HG03520 (cell line): Measurements from ENCODE around the gene TXNDC17.
"Not testable (repeated sequence)": the region's sequence is repeated elsewhere in the genome, so short reads cannot be mapped to it uniquely, and the experiment has no call there.

ENCODE experiments used
- ATAC-seq: cut with Tn5 transposase; IDR thresholded peaks from one replicate; pipeline ENCODE4 v1.9.1; 2021; ENCODE audit warnings: mild to moderate bottlenecking, moderate library complexity; ENCODE audit not compliant: unreplicated experiment

The TXNDC17 gene

DNA sequence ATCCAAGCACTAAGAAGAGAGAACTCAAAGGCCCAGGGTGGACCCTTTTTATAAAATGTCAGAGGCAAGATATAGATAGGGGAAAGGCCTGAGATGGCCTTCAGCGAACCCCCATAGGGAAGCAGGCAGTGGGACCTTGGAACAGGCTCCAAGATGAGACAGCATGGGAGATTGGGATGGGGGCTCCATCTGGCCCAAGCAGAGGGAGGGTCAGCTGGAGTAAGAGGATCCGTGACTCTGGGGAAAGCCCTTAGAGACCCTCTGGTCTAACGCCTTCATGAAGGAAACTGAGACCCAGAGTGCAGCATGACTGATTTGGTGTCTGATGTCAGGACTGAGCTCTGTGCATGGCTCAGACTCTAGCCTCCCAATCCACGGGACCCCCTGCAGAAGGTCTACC, 41.5 kb downstream of the TXNDC17 start:
- ATAC-seq: no peak

DNA sequence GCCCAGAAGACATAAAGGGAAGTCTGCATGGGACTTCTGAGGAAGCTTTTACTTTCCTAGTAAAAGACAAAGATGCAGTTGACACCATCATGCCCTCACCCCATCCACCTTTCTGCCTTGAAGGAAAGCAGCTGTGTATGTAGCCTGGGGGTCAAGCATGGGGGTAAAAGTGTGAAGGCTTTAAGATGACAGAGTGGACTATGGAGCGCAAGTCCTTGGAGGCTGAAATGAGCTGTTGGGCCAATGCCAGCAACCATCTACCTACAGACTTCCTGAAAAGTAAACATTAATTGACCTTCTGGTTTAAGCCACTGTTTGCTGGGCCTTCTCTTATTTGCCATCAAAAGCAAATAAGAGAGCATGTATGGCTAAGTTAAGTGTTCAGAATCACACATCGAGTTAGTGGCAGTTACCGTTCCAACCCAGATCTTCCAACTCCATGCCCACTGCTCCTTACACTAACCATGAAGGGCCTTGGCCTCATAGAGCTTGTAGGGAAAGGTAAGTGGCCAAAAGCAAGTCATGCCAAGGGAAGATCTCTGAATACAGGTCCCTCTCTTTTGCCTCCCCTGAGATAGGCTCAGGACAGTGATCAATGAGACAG, 42.3 kb downstream of the TXNDC17 start:
- ATAC-seq: no peak

DNA sequence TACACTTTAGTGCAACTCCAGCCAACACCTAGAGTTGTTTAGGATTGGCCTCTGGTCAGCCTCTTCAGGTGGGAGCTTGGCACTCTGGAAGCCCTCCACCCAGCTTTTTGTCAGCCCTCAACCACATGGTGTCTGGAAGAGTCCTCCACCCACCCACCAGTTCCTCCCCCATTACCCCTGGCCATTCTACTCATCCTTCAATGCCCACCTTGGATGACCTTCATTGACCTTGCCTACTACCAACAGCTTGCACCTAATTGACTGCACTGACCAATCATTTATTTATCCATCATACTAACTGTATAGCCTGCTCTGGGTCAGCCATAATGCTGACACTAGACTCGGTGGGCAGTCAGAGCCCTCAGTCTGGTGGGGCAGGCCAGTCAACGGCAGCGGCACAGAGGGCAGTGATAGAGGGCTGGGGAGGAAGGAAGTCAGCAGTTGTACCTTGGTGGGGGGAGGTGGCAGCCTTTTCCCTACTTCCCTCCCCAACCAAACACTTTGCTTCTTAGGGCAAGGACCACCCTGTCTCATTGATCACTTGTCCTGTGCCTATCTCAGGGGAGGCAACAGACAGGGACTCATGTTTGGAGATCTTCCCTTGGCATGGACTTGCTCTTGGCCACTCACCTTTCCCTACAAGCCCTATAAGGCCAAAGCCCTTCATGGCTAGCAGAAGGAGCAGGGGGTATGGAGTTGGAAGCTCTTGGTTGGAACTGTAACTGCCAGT, 43.0 kb downstream of the TXNDC17 start:
- no peak for ATAC-seq

DNA sequence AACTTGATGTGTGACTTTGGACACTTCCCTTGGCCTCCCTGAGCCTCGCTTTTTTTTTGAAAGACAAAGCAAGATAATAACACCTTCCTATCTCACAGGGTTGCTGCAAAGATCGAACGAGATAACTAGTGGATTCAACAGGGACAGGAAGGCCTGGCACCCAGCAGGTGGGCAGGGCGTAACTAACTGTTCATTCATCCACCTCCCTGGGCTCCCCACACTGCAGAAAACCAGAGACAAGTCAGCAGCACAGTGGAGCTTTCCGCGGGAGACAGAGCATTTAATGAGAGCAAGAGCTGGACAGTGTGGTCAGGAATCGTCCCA, 43.6 kb downstream of the TXNDC17 start:
- no peak for ATAC-seq

DNA sequence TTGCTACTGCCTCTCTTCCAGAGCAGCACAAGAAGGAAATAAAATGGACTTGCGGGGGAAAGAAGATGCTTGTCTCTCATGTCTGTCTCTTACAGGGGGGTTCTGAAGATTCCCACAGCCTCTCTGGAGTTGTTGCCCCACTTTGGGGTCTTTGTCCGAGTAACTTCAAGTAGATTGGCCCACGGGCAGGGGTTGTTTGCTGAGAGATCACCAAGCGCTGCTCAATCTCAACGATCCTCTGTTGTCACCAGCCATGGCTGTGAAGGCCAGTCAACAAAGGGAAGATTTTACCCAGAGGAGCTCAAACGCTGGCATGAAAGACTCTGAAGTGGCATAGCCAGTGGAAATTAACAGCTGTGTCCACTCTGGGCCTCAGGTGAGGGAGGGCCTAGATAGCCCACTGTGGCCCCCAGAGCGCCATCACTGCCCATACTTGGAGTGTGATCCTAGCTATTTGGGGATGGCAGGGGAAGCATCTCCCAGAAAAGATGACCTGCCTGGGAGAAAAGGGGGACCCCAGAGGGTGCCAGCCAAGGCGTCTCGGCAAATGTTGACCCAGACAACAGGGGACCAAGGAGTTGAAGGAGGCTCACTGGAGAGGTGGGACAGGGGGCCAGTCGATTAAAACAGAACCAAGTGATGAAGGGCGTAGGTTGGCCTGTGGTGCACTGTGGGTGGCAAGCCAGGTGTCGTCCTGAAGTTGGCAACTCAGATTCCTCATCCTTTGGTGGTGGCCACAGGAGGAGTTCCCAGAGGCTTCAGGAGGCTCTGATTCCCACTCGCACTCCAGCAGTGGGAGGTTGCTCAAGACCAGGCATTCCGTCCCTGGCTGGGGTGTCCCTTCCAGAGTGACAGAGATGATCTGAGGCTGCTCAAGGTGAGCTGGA, 44.3 kb downstream of the TXNDC17 start:
- no peak for ATAC-seq

DNA sequence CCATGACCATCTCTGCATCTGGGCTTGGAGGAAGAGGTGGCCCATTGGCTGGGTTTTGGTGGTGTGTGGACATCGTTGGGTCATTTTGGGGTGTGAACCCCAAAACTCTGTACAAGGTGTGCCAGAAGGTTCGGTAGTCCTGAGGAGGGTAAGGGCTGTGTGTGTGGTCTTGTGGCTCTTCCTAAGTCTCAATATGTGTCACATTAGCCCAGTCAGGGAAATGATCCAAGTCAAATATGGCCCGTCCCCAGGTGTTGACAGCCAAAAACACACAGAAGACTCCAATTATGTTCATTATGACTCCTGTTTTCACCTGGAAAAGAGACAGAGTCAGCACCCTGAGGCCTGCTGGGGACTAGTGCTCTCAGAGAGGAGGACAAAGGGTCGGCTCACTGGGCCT, 45.2 kb downstream of the TXNDC17 start:
- ATAC-seq: no peak

DNA sequence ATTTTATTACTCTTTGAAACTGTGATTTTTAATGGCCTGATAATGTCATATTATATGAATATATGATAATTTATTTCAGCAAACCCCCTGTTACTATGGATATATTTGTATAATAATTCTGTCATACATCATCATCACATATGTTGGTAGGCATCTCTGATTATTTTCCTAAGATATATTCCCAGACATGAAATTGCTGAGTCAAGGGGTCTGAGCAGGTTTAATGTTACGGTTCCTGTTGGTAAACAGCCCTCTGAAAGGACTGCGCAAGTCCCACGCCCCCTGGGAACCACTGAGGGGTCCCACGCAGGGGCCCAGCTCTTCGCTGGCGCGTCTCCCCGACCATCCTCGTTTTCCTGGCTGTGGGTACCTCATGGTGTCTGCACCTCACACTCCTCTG, 48.1 kb downstream of the TXNDC17 start:
- no peak for ATAC-seq

DNA sequence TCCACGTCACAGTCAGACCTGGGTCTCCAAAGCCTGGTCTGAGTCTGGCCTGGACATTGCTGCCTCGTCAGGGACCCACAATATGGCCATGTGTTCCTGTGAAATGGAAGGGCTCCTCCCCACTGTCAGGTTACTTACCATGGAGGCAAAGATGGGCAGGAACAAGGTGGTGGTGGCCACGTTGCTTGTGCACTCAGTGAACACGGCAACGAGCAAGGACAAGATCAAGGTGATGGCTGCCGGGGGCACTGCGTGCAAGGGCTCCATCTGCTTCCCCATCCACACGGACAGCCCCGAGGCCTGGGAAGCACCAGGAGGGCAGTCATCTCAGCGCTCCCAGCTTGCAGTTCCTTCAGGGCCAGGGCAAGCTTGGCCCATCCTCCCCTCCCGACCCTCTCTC, 49.8 kb downstream of the TXNDC17 start:
- no peak for ATAC-seq

DNA sequence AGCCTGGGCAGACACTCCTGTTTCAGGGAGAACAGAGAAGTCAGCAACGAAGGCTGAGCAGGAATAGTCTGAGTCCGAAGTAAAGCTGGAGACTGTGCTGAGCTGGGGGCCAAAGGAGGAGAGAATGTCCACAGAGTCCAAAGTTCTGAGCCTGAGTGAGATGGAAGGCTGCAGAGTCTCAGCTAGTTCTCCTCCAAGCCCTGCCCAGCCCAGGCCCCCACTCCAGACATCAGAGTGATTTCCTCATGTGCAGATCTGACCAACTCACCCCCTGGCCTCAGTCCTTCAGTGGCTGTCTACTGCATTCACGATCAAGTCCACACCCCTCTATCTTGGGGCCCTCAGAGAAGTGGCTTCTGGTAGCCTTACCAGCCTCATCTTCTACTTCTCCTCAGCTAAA, 50.7 kb downstream of the TXNDC17 start:
- ATAC-seq: no peak

DNA sequence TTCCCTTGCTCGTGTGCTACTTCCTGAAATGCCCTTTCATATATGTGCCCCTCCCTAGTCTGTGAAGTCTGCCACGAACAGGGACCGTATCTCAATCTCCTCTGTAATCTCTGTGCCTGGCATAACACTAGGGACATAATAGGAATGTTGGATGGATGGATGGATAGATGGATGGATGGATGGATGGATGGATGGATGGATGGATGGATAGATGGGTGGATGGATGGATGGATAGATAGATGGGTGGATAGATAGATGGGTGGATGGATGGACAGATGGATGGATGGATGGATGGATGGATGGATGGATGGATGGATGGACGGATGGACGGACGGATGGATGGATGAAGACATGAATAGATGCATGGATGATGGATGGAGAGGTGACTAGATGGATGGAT, 51.1 kb downstream of the TXNDC17 start:
- not testable (repeated sequence) for ATAC-seq
